NCI-H2029 treated with DMSO at 0.1 percent for 48 hours (cell line): ENCODE results near the gene SARS2.

Source experiments
- DNase-seq: peaks from one replicate; lab custom pipeline; 2025; lab: John Stamatoyannopoulos, UW

SARS2 gene

DNA sequence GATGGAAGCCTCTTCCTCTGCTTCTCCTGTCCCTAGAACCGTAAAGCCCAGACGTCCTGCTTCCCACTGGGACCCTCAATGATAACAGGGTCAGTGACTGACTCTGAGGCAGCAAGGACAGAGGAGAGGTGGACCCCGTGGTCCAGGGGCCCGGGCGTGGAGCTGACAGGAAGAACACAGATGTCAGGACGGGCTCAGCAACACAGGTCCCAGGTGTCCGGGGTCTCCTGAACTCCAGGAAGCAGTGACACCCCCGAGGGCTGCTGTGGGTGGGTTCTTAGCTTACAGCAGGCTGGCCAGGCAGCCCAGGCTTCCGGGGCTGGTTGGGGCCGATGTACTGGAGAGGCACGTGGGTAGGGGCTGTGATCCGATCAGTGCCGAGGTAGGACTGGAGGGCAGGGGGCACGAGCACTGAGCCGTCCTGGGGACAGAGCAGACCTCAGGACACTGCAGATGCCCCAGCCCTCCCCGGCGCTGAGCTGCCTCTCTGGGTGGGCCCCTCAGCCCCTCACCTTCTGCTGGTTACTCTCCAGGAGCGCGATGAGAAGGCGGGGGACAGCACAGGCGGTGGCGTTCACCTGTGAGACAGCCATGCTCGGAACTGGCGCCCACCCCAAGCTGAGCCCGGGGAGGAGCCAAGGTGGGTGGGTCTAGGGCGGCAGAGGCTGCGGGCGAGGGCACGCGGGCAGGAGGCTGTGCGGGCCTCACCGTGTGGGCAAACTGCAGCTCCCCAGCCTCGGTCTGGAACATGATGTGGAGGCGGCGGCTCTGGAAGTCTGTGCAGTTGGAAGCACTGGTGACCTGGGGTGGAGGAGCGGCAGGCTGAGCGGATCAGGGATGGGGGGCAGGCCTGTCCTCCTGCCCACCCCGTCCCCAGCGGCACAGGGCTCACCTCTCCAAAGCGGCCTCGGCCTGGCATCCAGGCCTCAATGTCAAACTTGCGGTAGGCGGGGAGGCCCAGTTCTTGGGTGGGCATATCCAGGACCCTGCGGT is 14.9 kb downstream of the SARS2 start:
- no peak for DNase-seq

DNA sequence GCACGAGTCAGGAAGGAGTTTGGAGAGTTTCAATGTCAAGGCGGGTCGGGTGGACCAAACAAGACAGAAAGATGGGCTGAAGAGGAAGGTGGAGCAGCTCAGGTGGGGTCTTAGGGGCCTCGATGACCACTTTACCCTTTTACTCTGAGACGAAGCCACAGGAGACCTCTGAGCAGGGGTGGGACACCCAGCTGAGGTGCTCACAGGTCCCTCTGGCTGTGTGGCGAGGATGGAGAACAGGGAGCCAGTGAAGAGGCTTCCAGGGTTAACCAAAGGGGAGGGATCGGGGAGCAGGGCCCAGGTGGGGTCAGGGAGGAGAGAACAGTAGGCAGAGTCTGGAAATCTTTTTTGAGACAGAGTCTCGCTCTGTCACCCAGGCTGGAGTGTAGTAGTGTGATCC is 16.6 kb downstream of the SARS2 start:
- no peak for DNase-seq

DNA sequence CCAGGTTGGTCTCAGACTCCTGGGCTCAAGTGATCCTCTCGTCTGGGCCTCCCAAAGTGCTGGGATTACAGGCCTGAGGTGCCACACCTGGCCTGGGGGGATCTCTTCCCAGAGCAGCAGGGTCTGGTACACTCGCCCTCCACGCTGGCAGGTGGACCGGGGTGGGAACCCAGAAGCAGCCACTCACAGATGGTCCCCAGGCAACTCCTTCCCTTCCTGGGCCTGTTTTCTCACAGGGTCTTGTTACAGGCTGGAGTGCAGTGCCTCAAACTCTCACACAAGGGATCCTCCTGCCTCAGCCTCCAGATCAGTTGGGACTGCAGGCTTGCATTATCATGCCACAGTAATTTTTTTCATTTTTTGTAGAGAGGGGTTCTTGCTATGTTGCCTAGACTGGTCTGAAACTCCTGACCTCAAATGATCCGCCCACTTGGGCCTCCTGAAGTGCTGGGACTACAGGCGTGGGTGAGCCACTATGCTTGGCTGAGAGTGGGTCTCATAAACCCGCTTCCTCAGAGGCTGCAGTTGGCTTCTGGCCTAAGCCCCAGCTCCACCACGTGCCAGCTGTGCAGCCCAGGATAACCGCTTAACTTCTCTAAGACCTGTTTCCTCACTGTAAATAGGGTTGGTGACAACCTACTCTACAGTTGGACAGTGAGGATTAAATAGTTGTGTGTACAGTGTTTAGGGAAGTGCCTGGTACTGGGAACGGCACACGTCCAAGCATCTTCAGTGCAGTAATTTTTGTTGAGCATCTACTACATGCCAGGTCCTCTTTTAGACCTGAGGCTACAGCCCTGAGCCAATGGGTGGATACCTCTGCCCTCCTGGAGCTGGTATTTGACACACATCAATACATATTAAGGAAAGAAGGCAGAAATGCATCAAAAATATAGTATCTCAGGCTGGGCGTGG is 17.7 kb downstream of the SARS2 start:
- no peak for DNase-seq

DNA sequence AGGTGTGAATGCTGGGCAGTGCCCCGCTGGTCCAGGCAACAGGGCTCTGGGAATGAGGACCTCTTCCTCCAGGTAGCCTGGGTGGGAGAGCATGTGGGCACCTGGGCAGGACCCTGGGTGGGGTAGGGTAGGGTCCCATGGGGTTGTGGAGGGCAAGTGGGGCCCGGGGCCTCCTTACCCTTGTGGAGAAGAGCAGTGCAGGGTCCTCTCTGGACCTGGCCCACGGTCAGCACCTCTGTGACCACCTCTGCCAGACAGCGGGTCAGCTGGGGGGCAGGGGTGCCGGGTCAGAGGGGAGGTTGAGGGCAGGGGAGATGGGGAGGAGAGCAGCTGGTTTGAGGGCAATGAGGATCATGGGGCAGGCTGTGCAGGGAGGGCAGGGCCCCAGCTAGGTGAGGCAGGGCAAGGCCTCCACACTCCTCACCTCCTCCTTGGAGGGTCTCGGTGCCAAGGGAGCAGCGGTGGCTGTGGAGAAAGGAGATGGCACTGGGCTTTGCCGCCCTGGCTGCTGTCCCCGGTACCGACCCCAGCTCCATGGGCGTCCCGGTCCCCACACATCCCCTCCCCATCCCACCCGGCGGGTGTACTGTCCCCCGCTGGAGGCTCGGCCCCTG is 19.1 kb downstream of the SARS2 start:
- no peak for DNase-seq

DNA sequence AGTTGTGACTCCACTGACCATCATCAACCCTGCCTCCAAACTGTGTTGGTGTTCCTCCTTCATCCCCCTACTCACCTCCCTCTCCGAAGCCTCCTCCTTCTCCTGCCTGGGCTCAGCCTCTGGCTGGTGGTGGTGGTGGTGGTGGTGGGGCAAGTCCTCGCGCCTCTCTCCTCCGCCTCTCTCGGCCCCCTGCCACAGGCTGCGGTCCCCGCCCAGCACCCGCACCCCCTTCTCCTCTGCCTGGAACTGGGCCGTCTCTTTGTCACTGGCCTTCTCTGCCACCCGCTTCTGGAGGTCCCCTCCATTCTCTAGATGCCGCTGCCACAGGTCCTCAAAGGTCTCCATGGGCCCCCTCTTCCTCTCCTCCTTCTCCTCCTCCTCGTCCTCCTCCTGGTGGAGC is 20.1 kb downstream of the SARS2 start:
- DNase-seq: no peak

DNA sequence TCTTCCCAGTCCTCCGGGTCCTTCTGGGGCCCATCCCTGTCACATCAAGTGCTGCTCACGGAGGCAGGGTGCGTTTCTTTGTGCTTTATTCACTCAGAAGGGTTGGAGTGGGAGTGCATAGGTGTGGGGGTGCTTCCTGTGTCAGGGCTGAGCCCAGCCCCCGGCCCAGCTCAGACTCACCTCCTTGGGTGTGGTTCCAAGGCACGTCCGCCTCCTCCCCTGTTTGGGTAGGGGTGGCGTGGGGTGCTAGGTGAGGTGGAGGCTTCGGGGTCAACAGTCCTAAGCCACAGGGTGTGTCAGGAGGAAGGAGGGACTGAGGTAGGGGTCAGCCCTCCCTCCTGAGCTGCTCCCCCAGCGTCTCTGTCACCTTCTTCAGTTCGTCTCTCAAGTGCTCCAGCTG is 21.7 kb downstream of the SARS2 start:
- no peak for DNase-seq

DNA sequence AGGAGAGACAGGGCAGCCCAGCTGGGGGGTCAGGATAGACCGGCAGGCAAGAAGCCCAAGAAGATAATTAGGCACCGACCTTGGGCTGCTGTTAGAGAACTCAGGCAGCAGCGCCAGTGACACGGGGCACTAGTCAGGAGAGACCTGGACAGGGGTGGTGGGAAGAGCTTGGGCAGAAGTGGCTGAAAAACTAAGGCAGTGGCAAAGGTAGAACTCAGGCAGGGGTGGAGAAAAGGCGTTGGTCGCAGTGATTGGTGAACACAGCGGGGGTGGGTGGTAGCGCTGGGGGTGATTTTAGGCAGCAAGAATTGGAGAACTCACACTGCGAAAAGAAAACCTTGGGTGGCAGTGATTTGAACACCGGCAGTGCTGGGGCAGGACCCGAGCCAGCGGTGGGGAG is 22.9 kb downstream of the SARS2 start:
- no peak for DNase-seq

DNA sequence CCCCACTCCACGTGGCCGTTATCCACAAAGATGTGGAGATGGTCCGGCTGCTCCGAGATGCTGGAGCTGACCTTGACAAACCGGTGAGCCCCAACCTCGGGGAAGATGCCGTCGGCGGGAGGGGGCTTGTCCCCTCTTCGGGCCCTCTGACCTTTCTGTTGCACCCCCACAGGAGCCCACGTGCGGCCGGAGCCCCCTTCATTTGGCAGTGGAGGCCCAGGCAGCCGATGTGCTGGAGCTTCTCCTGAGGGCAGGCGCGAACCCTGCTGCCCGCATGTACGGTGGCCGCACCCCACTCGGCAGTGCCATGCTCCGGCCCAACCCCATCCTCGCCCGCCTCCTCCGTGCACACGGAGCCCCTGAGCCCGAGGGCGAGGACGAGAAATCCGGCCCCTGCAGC is 23.3 kb downstream of the SARS2 start:
- DNase-seq: no peak

DNA sequence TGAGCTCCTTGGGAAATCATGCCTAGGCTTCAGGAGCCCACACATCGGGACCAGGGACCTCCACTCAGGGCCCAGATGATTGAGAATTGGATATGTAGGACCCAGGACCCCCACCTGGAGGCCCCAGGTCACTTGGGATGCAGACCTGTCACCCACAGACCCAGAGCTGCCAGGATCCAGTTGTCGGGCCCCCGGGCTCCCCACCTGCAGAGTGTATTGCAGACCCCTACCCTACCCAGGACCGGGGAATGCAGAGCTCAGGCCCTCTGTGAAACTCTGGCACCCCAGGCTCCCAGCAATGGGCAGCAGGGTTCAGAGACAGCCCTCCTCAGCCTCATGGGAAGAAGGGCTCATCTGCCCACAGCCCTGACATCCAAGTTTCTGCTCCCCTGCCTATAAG is 24.9 kb downstream of the SARS2 start:
- no peak for DNase-seq

DNA sequence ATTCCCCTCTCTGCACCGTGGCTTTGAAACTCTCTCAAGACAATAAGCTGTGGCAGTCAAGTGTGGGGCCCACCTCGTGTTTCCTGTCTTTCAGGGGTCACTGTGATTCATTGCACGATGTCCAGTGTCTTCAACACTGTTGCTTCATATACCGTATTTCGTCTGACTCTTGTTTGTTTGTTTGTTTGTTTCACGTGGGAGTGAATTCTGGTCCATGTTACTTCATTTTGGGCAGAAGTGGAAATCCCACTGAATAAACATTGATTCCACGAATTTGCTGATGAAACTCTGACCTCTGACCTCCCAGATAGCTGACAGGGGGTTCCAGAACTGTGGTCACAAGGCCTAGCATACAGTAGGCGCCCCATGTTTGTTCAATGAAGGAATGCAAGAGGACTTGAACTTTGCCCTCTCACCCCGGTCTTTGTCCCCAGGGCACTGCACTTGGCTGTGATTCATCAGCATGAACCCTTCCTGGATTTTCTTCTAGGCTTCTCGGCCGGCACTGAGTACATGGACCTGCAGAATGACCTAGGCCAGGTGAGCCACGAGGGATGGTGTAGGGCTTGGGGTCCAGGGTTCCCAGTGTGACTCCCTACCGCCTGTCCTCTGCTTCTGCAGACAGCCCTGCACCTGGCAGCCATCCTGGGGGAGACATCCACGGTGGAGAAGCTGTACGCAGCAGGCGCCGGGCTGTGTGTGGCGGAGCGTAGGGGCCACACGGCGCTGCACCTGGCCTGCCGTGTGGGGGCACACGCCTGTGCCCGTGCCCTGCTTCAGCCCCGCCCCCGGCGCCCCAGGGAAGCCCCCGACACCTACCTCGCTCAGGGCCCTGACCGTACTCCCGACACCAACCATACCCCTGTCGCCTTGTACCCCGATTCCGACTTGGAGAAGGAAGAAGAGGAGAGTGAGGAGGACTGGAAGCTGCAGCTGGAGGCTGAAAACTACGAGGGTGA is 25.7 kb downstream of the SARS2 start:
- DNase-seq: no peak

DNA sequence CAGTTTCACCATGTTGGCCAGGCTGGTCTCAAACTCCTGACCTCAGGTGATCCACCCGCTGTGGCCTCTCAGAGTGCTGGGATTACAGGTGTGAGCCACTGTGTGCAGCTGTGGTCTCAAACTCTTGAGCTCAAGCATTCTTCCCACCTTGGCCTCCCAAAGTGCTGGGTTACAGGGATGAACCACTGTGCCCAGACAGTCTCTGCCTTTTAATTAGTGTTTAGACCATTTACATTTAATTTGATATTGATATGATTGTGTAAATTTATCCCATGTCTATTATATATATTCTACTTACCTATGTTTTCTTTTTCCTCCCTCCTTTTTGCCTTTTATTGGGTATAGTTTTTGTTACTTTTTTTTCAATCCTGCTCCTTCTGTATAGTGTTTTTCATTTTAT is 28.9 kb downstream of the SARS2 start:
- no peak for DNase-seq

DNA sequence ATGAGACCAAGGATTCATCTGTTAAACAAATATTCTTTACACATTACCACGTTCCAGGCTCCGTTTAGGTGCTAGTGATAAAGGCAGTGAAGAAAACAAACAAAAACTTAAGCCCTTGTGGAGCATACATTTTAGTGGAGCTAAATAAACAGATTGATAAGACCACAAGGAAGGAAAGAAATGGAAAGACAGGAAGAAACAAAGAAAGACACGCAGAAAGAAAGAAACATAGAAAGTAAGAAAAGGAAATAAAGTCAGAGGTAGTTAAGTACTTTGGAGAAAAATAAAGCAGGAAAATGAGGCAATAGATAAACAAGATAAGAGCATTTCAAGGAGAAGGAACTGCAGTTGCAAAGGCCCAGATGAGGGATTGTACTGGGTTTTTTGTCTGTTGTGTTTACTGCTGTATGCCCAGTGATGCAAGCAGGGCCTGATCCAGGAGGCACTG is 29.8 kb downstream of the SARS2 start:
- DNase-seq: no peak

DNA sequence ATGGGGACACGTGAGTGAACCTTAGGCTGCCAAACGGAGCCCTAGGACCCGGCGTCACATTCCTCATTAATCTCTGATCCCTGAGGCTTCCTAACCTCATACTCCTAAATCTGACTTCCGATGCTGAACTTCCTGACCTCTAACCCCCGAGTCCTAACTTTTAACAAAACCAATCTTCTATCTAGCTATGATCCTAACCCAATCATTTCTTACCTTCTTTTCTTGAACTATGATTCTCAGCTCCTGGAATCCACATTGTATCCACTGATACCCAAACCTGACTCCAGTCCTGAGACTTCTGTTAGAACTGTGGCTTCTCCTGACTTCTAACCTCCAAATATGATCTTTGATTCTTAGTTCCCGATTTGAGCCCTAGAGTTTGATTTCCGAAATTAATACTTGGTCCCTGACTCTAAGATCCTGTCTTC is 30.3 kb downstream of the SARS2 start:
- no peak for DNase-seq

DNA sequence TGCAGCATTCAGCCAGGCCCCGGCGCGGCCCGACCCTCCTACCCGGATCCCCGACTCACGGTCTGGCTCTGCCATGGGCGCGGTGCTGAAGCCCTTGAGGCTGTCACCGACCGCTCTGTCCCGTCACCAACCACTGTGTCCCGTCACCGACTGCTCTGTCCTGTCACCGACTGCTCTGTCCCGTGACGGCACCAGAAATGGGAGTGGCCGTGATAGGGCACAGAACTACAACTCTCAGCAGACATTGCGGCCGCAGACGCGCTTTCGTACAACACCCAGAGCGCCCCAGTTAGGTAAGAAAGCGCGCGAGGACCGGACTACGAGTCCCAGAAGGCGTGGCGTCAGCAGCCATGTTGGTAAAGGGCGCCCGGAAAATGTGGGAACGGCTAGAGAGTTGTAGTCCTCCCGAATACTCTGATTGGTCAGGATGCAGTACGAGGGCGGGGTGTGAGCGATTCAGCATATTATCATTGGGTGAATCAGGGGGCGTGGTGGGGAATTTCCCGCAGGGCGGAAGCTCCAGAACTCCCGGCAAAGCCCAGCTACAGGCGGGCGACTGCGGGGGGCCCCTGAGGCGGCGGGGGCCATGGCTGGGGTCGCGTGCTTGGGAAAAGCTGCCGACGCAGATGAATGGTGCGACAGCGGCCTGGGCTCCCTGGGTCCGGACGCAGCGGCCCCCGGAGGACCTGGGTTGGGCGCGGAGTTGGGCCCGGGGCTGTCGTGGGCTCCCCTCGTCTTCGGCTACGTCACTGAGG is 30.9 kb downstream of the SARS2 start, which contains the start of the genes NFKBIB and SIRT2:
Gene NFKBIB, plus strand, starts transcription at position 523 of the 755 bp plus-strand sequence. Its CDS starts 64 bp downstream, at position 587.
Gene SIRT2, minus strand, starts transcription at position 172 of the 755 bp plus-strand sequence. Its CDS starts 97 bp downstream, at position 75.
- peak; percentile 96 for DNase-seq

DNA sequence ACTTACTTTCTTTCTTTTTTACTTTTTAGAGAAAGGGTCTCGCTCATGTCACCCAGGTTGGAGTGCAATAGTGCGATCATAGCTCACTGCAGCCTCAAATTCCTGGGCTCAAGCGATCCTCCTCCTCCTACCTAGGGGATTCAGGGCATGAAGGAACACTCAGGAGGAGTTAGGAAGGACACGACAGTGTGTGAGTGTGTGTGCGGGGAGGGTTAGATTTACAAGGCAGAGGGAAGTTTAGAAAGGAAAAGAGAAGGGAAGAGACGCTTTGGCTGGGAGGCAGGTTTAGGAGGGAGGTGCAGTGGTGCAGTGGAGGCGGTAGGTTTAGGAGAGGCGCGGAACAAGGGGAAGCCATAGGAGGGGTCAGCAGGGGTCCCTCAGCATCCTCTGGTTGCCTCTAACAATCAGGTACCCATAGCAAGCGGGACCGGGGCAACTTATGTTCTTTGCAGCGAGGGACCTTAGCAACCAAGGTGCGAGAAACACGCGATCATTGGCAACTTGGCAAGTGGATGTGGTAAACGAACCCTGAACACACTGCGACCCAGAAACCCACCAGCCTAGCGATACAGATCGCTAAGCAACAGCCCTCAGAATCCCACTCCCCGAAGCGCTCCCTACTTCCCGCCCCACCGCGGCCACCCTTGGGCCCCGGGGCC is 31.6 kb downstream of the SARS2 start:
- no peak for DNase-seq

DNA sequence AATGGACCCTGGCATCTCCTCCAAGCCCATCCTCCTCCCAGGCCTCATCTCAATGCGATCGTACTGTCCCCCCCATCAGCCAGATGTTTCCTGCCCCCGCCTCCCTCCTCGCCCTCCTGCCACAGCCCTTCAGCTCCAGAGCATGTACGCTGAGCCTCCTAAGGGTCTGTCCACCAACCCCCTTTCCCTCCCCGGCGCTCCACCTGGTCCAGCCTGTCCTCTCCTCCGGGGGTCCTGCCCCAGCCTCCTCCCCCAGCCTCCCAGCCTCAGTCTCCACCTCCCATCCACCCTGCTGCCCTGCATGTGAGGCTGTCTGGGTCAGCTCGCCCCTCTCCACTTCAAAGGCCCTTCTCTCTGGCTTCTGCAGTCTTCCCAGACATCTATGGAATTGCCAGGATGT is 35.6 kb downstream of the SARS2 start:
- no peak for DNase-seq

DNA sequence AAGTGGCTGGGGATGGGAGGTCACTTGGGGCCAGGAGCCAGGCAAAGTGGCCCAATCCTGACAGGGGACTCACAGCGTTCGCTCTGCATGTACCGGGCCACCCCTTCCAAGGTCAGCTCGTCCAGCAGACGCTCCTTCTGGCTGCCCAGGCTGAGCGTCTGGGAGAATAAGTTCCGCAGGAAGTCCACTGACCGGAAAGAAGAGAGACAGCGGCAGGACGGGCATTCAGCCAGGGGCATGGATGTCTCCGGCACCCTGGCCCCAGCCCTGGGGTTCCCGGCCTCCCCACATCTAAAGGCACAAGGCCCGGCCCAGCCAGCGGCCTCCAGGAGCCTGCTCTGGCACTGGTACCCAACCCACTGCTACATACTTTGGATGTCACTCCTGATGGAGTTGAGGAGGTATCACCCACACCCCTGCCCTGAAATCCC is 37.2 kb downstream of the SARS2 start:
- no peak for DNase-seq

DNA sequence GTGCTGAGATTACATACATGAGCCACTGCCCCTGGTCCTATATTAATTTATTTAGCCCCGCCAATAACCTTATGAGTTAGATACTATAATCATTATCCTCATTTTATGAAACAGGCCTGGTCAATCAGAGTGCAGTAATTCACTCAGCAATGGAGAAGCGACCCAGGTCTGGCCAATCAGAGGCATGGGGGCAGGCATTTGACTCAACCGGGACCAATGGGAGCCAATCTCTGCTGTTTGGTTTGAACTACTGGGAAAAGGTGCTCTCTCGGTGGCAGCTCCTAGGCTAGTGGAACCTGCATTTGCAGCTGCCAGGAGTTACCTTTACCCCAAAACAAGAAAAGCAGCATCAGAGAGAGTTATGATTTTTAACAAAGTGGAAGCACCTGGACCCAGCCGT is 37.7 kb downstream of the SARS2 start:
- DNase-seq: peak; percentile 28

DNA sequence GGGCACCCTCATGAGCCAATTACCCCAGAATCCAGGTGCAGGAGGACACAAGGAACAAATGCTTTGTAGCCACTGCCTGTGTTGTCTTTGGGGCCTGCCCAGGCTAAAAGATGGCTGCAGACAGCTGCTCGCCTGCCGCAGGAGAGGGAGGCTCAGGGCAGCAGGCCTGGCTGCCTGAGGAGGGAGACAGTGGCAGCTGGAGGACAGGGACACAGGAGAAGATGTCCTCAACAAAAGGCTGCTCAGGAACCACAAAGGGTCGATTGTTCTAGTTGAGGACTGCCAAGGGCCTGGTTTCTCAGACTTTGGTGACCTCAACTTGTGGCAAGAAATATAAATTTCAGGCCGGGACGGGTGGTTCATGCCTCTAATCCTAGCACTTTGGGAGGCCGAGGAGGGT is 38.8 kb downstream of the SARS2 start:
- no peak for DNase-seq
